K562 (cell line): ENCODE measurements around the gene KCNK10.

Experiments used
- BDP1 ChIP-seq: IDR thresholded peaks from 3 replicates; pipeline ENCODE4 v1.6.1; 2011; ENCODE audit not compliant: insufficient read length, insufficient read depth
- CBX8 ChIP-seq: fragments of 200-600 bp; sonication (generic); IDR thresholded peaks from 2 replicates; pipeline ENCODE4 v1.6.1; 2012; ENCODE audit warnings: borderline replicate concordance, mixed run types, low read depth, mild to moderate bottlenecking, moderate library complexity, mixed read lengths, low read length, control low read depth, inconsistent platforms; ENCODE audit not compliant: poor library complexity, severe bottlenecking; ENCODE audit errors: extremely low read depth
- CREM ChIP-seq: IDR thresholded peaks from 2 replicates; pipeline ENCODE4 v1.6.1; 2014; ENCODE audit warnings: antibody characterized with exemption, low read depth
- PHB ChIP-seq: fragments of 250-450 bp; sonication (Bioruptor Pico); IDR thresholded peaks from 2 replicates; pipeline ENCODE4 v1.5.0; 2021
- PKNOX1 ChIP-seq: fragments of 450-650 bp; IDR thresholded peaks from 2 replicates; pipeline ENCODE4 v1.6.1; 2016
- POLR2A ChIP-seq: fragments of 450-650 bp; conservative IDR thresholded peaks from 2 replicates; pipeline ENCODE4 v1.6.1; 2016
- SPI1 ChIP-seq: IDR thresholded peaks from 2 replicates; pipeline ENCODE4 v1.6.1; 2011; ENCODE audit warnings: low read depth, low read length, control low read depth, borderline replicate concordance
- TGIF2 ChIP-seq: sonication (generic); formaldehyde crosslinking; IDR thresholded peaks from 2 replicates; pipeline ENCODE4 v1.8.1; 2022; ENCODE audit warnings: mild to moderate bottlenecking, missing genetic modification reagents, moderate library complexity
- USF2 ChIP-seq: sonication (generic); formaldehyde crosslinking; IDR thresholded peaks from 2 replicates; pipeline ENCODE4 v1.5.0; 2020; ENCODE audit warnings: missing genetic modification reagents
- ZKSCAN3 ChIP-seq: fragments of 250-450 bp; sonication (Bioruptor Pico); IDR thresholded peaks from 2 replicates; pipeline ENCODE4 v1.4.0; 2020
- ZNF830 ChIP-seq: fragments of 250-450 bp; sonication (Bioruptor Pico); IDR thresholded peaks from 2 replicates; pipeline ENCODE4 v1.5.0; 2021; ENCODE audit warnings: mild to moderate bottlenecking
- TF ChIP-seq, protein P1 (sequence below): sonication (generic); formaldehyde crosslinking; IDR thresholded peaks from 2 replicates; pipeline ENCODE4 v1.8.0; 2022; ENCODE audit warnings: missing genetic modification reagents, mild to moderate bottlenecking, borderline replicate concordance
- TF ChIP-seq, protein P2 (sequence below): sonication (generic); formaldehyde crosslinking; IDR thresholded peaks from 2 replicates; pipeline ENCODE4 v1.9.0; 2022; ENCODE audit warnings: mild to moderate bottlenecking, missing genetic modification reagents

DNA sequence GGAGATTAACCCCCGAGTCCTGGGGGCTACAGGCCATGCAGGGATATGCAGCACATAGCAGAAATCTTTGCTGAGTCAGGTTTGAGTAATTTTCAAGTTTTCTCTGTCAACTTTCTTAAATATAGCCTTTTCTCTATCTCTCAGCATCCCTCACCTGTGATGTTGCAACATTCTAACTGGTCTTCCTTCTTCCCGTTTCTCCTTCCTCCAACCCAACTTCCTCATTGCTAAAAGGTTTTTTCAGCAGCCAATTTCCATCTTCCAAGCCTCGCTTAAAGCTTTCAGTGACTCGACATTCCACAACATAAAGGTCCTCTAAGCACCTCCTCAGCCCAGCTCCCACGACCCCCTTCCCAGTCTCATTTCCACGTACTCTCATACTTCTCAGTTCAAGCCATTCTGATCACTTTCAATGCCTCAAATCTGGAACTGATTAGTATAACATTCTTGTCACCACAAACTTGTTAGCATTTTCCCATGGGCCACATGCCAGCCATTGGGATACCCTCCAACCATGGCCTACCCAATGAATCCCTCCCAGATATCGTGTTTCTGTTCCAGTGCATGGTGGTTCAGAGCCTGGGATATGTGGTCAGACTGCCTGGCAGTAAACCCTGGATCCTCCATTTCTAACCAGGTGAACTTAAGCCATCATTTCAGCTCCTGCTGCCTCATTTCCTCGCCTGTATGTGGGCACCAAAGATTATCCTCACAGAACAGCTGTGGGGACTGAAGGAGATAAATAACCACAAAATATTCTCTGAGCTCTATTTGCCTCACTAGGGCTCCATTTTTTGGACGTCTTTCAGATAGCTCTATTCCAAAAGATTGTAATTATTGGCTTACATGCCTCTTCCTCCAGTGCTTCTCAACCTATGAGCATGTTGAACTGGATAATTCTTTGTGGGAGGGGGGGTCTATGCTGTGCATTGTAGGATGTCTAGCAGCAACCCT is 65.8 kb downstream of the KCNK10 start:
- TF ChIP-seq PKNOX1 (no peak), POLR2A (no peak), PHB (no peak), USF2 (CRISPR knock-in tag) (no peak), TGIF2 (CRISPR knock-in tag) (no peak), CREM (no peak), BDP1 (no peak), CBX8 (no peak), ZNF830 (CRISPR knock-in tag) (no peak), ZKSCAN3 (no peak), SPI1 (no peak)
- TF ChIP-seq, protein P1, sequence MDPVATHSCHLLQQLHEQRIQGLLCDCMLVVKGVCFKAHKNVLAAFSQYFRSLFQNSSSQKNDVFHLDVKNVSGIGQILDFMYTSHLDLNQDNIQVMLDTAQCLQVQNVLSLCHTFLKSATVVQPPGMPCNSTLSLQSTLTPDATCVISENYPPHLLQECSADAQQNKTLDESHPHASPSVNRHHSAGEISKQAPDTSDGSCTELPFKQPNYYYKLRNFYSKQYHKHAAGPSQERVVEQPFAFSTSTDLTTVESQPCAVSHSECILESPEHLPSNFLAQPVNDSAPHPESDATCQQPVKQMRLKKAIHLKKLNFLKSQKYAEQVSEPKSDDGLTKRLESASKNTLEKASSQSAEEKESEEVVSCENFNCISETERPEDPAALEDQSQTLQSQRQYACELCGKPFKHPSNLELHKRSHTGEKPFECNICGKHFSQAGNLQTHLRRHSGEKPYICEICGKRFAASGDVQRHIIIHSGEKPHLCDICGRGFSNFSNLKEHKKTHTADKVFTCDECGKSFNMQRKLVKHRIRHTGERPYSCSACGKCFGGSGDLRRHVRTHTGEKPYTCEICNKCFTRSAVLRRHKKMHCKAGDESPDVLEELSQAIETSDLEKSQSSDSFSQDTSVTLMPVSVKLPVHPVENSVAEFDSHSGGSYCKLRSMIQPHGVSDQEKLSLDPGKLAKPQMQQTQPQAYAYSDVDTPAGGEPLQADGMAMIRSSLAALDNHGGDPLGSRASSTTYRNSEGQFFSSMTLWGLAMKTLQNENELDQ, result no peak
- TF ChIP-seq, protein P2, sequence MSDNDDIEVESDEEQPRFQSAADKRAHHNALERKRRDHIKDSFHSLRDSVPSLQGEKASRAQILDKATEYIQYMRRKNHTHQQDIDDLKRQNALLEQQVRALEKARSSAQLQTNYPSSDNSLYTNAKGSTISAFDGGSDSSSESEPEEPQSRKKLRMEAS (CRISPR knock-in tag), result no peak
